HG03045 (cell line): ENCODE results near the gene IL13.
A peak's percentile ranks its signal among the peaks of the same experiment; 100 is the strongest.

Experiments used
- ATAC-seq: cut with Tn5 transposase; IDR thresholded peaks from one replicate; pipeline ENCODE4 v1.9.1; 2021; ENCODE audit warnings: mild to moderate bottlenecking, moderate library complexity; ENCODE audit not compliant: unreplicated experiment

IL13 gene

GRCh38 chr5:132655821-132656773 lies 1.9 kb upstream of the IL13 start:
- no peak for ATAC-seq

GRCh38 chr5:132656774-132657355 lies 1.1 kb upstream of the IL13 start:
- ATAC-seq: no peak

- no peak for ATAC-seq
Measured at GRCh38 chr5:132658381-132659302, 669 bp downstream of the IL13 start.

GRCh38 chr5:132659598-132660493 lies 1.9 kb downstream of the IL13 start:
- ATAC-seq: no peak

- ATAC-seq: no peak
Measured at GRCh38 chr5:132661231-132662003, 3.4 kb downstream of the IL13 start.

GRCh38 chr5:132662004-132662401 lies 4.0 kb downstream of the IL13 start:
- no peak for ATAC-seq

- peak; percentile 63 for ATAC-seq
Measured at GRCh38 chr5:132662925-132663770, 5.2 kb downstream of the IL13 start.

- ATAC-seq: peak; percentile 50
Measured at GRCh38 chr5:132663771-132664695, 6.1 kb downstream of the IL13 start.

- no peak for ATAC-seq
Measured at GRCh38 chr5:132664696-132665209, 6.8 kb downstream of the IL13 start.

- ATAC-seq: no peak
Measured at GRCh38 chr5:132665574-132666080, 7.7 kb downstream of the IL13 start.

GRCh38 chr5:132666310-132667123 lies 8.5 kb downstream of the IL13 start:
- no peak for ATAC-seq

- ATAC-seq: no peak
Measured at GRCh38 chr5:132667309-132667708, 9.3 kb downstream of the IL13 start.

GRCh38 chr5:132667761-132668705 lies 10.1 kb downstream of the IL13 start:
- ATAC-seq: no peak

GRCh38 chr5:132668706-132669454 lies 10.9 kb downstream of the IL13 start:
- ATAC-seq: no peak
